Aorta (tissue), 5 donors: ENCODE results near the gene TXNL4B. TPM values are rescaled to one million over a fixed set of nuclear protein-coding genes. Genes with fewer than 3 reads are reported as not detected.

Experiments used
- ATAC-seq: fragments of 200-7000 bp; cut with Tn5 transposase; one replicate; pipeline ENCODE4 v1.9.1; 2022; ENCODE audit warnings: moderate library complexity; ENCODE audit not compliant: low FRiP score
- DNase-seq, 2 donors: peaks; one replicate each; pipeline ENCODE4 v3.0.0-alpha.2; 2020
- H3K27ac ChIP-seq, 2 donors: one replicate each; pipeline ENCODE4 v1.5.1; 2013; ENCODE audit warnings: low read length in 2 of 2, mild to moderate bottlenecking in 2 of 2, moderate library complexity in 2 of 2, control low read depth in 1 of 2, inconsistent platforms in 1 of 2, low read depth in 1 of 2
- H3K27me3 ChIP-seq, 2 donors: one replicate each; pipeline ENCODE4 v1.6.1; 2013; ENCODE audit warnings: control low read depth in 1 of 2, low read length in 1 of 2, mild to moderate bottlenecking in 1 of 2, moderate library complexity in 1 of 2; ENCODE audit not compliant: insufficient read depth in 2 of 2, control insufficient read depth in 1 of 2
- H3K36me3 ChIP-seq, 2 donors: one replicate each; pipeline ENCODE4 v1.6.1; 2013; ENCODE audit warnings: control low read depth in 1 of 2, low read length in 1 of 2, mild to moderate bottlenecking in 1 of 2; ENCODE audit not compliant: insufficient read depth in 2 of 2, control insufficient read depth in 1 of 2
- H3K4me1 ChIP-seq, 2 donors: one replicate each; pipeline ENCODE4 v1.6.1; 2013; ENCODE audit warnings: low read length in 2 of 2, control low read depth in 1 of 2, mild to moderate bottlenecking in 1 of 2, moderate library complexity in 1 of 2; ENCODE audit not compliant: insufficient read depth in 2 of 2, control insufficient read depth in 1 of 2
- H3K4me3 ChIP-seq, 2 donors: one replicate each; pipeline ENCODE4 v1.5.1; 2013; ENCODE audit warnings: low read length in 2 of 2, control low read depth in 1 of 2, mild to moderate bottlenecking in 1 of 2
- H3K9me3 ChIP-seq: one replicate; pipeline ENCODE4 v1.6.1; 2013; ENCODE audit warnings: mild to moderate bottlenecking, low read length; ENCODE audit not compliant: control insufficient read depth
- WGBS, 2 donors: extraction: QIAGEN DNeasy Blood & Tissue Kit; methylation state at CpG; one replicate each; pipeline ENCODE4 v1.1.7; 2013; 5-methylcytosine and 5-hydroxymethylcytosine counted together
- intact Hi-C, 2 donors: fragments of 100-400 bp; cut with DNase I; formaldehyde crosslinking; loops; one replicate each; pipeline versions ENCODE4 v1.14.2 to v1.15.0; 2022
- polyA plus RNA-seq, 2 donors: library from polyadenylated mRNA; stranded (reverse); fragments of 200-250 nt; gene quantifications; one replicate each; pipeline ENCODE4 v1.2.3, GENCODE V29; 2013
- total RNA-seq, 2 donors: library from RNA; stranded (reverse); fragmentation: NEBNext Ultra II Directional; extraction: Animal tissue kit (Norgen Biotek cat#: 25700); gene quantifications; one replicate each; pipeline ENCODE4 v1.2.1, GENCODE V29; 2021
- donor health status: healthy with polysubstance abuse.
- donor health status: Bipolar disorder and iron deficiency.
- donor health status: DM: no; HTN: no; CAD: no.
- donor health status: DM: no; HTN: no; CAD: no.
- donor health status: DM: yes; HTN: yes; CAD: no.

TXNL4B gene
- total and polyA plus RNA-seq, 4 donors = 7.3 to 11.8 (median 8.9) TPM

GRCh38 chr16:72129976-72130656 lies 36.7 kb upstream of the TXNL4B start:
- Histone ChIP-seq H3K27me3 (no peaks in the 10 kb centered on the region), H3K4me3 (no peak overlapping the region), H3K27ac (no peak overlapping the region), H3K4me1 (no peaks in the 10 kb centered on the region), H3K9me3 (no peaks in the 10 kb centered on the region), H3K36me3 (no peaks in the 10 kb centered on the region)
- intact Hi-C loops = loop anchor here in 1 of 2 donors (10.0 kb wide), 1 partner anchor 335 kb away; no protein-coding TSS in a partner anchor
- 74 to 76% methylated on average over 7 of the region's 7 CpGs for WGBS, 2 donors
- no peak for DNase-seq
- ATAC-seq = no peak

- ATAC-seq = no peak
- no peaks in the 10 kb centered on the region for H3K27me3 ChIP-seq
- 69 to 76% methylated on average over 9 of the region's 9 CpGs for WGBS, 2 donors
- intact Hi-C loops = loop anchor here in 1 of 2 donors (10.0 kb wide), 1 partner anchor 336 kb away; no protein-coding TSS in a partner anchor
- DNase-seq = no peak
- H3K4me1 ChIP-seq = no peaks in the 10 kb centered on the region
- no peak overlapping the region for H3K27ac ChIP-seq
- no peak overlapping the region for H3K4me3 ChIP-seq
- H3K36me3 ChIP-seq = no peaks in the 10 kb centered on the region
- no peaks in the 10 kb centered on the region for H3K9me3 ChIP-seq
Measured at GRCh38 chr16:72128701-72129100, 35.3 kb upstream of the TXNL4B start.

DNA sequence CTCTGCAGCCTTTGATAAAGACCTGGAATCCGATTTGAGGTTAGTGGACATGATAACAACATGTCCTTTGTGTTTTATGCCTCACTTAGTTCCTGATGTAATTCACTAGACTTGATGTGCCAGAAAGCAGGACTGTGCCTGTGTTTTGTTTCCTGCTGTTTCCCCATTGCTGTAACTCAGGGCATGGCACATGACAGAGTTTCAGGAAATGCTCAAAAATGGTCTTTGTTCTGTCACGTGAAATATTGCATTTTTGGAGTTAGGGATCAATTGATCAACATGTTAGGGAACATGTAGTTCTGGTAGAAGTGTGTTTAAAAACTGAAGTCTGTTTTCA lies 33.0 kb upstream of the TXNL4B start:
- intact Hi-C loops = loop anchor here in 1 of 2 donors (10.0 kb wide), 1 partner anchor 338 kb away; no protein-coding TSS in a partner anchor
- H3K27ac ChIP-seq = no peak overlapping the region
- DNase-seq = no peak
- H3K27me3 ChIP-seq = no peaks in the 10 kb centered on the region
- H3K4me1 ChIP-seq = no peaks in the 10 kb centered on the region
- no peaks in the 10 kb centered on the region for H3K9me3 ChIP-seq
- no peak overlapping the region for H3K4me3 ChIP-seq
- H3K36me3 ChIP-seq = no peaks in the 10 kb centered on the region
- ATAC-seq = no peak
- 56 to 83% methylated on average over 2 of the region's 2 CpGs for WGBS, 2 donors

DNA sequence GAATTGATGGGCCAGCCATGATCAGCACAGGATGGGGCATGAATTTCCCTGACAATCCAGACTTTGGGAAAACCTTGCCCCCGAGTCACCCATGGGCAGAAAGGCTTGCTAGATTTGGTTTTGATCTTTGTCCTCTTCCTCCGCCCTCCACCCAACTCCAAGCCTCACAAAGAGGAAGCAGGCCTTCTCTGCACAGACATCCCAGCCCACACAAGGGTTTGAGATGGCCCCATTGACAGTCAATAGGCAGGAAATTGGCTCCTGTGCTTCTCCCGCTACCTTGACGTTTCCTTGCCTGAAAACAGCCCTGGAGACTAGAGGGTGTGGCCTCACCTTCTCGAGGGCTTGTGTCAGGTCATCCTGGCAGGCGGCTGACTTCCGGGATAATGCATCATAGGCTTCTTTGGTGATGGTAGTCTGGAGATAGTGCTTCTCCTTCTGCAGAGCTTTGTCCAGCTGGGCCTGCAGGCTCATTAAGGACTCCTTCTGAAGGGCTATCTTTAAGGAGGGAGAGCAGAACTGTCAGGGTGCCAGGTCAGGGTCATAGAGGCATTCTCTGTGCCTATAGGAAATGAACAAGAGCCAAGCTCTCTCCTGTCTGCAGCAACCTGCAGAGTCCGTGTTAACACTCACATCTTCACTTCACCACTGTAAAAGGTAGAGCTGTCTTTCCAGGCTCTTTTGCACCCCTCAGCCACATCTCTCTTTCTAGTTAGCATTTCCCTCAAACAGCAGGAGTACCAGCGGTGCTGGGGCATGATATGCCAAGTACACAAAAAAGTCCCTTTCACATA lies 32.4 kb upstream of the TXNL4B start:
- Histone ChIP-seq H3K27ac (no peak overlapping the region), H3K27me3 (no peaks in the 10 kb centered on the region), H3K36me3 (no peaks in the 10 kb centered on the region), H3K4me3 (no peak overlapping the region), H3K4me1 (no peaks in the 10 kb centered on the region), H3K9me3 (no peaks in the 10 kb centered on the region)
- intact Hi-C loops = loop anchor here in 1 of 2 donors (10.0 kb wide), 1 partner anchor 339 kb away; no protein-coding TSS in a partner anchor
- no peak for ATAC-seq
- WGBS, 2 donors = 81 to 84% methylated on average over 9 of the region's 9 CpGs
- no peak for DNase-seq

- H3K4me3 ChIP-seq = no peak overlapping the region
- H3K4me1 ChIP-seq = no peaks in the 10 kb centered on the region
- ATAC-seq = peak; percentile 83
- no peak overlapping the region for H3K27ac ChIP-seq
- no peaks in the 10 kb centered on the region for H3K27me3 ChIP-seq
- no peaks in the 10 kb centered on the region for H3K9me3 ChIP-seq
- WGBS, 2 donors = 39 to 42% methylated on average over 13 of the region's 13 CpGs
- intact Hi-C loops = loop anchor here (5.0 to 10.0 kb wide), 2 partner anchors 340 to 342 kb away; no protein-coding TSS in a partner anchor
- DNase-seq = peak; percentile 84 to 91
- H3K36me3 ChIP-seq = no peaks in the 10 kb centered on the region
Measured at GRCh38 chr16:72124761-72125634, 31.6 kb upstream of the TXNL4B start.

DNA sequence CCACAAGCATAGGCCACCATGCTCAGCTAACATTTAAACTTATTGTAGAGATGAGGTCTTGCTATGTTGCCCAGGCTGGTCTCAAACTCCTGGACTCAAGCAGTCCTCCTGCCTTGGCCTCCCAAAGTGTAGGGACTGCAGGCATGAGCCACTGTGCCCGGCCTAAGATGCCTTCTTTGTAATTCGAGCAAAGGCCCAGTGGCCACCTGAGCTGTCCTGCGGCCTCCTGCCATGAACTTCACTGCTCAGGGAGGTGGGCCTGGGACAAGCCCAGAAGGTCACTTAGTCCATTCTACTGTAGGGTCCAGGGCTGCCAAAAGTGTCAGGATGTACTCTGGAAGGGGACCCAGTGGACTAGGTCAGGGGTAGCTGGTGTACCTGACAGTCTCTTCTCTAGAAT lies 30.7 kb upstream of the TXNL4B start:
- H3K4me1 ChIP-seq = no peaks in the 10 kb centered on the region
- ATAC-seq = no peak
- no peak overlapping the region for H3K4me3 ChIP-seq
- 96 to 98% methylated on average over 3 of the region's 3 CpGs for WGBS, 2 donors
- no peak for DNase-seq
- H3K27me3 ChIP-seq = no peaks in the 10 kb centered on the region
- no peaks in the 10 kb centered on the region for H3K9me3 ChIP-seq
- no peak overlapping the region for H3K27ac ChIP-seq
- intact Hi-C loops = loop anchor here (5.0 to 10.0 kb wide), 2 partner anchors 341 to 343 kb away; no protein-coding TSS in a partner anchor
- no peaks in the 10 kb centered on the region for H3K36me3 ChIP-seq

GRCh38 chr16:72123426-72123825 lies 30.0 kb upstream of the TXNL4B start:
- Histone ChIP-seq H3K27ac (no peak overlapping the region), H3K27me3 (no peaks in the 10 kb centered on the region), H3K36me3 (no peaks in the 10 kb centered on the region), H3K4me1 (no peaks in the 10 kb centered on the region), H3K9me3 (no peaks in the 10 kb centered on the region), H3K4me3 (no peak overlapping the region)
- DNase-seq (no peak), ATAC-seq (no peak)
- intact Hi-C loops = loop anchor here (5.0 to 10.0 kb wide), 2 partner anchors 341 to 344 kb away; no protein-coding TSS in a partner anchor
- 77 to 78% methylated on average over 8 of the region's 8 CpGs for WGBS, 2 donors

DNA sequence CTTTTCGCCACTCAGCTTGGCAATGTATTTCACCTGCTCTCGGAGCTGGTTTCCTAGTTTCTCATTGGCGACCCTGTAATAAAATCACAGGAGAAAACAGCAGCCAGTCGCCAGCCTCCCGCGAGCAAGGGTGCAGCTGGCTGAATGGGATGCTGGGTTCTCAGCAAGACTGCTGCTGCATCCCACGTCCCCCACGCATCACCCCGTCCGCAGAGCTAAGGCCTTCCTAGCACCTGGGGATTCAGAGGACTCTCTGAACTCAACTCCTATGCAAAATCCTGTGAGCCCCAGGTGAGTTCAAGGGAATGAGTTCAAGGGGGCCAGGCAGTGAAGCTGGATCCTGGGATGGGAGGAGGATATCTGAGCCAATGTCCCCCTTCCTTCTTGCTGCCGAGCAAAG lies 29.5 kb upstream of the TXNL4B start:
- ATAC-seq (no peak), DNase-seq (no peak)
- H3K27me3 ChIP-seq = no peaks in the 10 kb centered on the region
- intact Hi-C loops = loop anchor here (5.0 to 10.0 kb wide), 2 partner anchors 342 to 344 kb away; no protein-coding TSS in a partner anchor
- no peak overlapping the region for H3K27ac ChIP-seq
- H3K9me3 ChIP-seq = no peaks in the 10 kb centered on the region
- no peaks in the 10 kb centered on the region for H3K36me3 ChIP-seq
- no peaks in the 10 kb centered on the region for H3K4me1 ChIP-seq
- H3K4me3 ChIP-seq = no peak overlapping the region
- WGBS, 2 donors = 84 to 94% methylated on average over 11 of the region's 11 CpGs
